NCI-H748 (cell line): Measurements from ENCODE around the gene CRTC1.

Experiments
- DNase-seq: peaks from one replicate; lab custom pipeline; 2025; ENCODE audit not compliant: unreplicated experiment; lab: John Stamatoyannopoulos, UW

CRTC1 gene

DNA sequence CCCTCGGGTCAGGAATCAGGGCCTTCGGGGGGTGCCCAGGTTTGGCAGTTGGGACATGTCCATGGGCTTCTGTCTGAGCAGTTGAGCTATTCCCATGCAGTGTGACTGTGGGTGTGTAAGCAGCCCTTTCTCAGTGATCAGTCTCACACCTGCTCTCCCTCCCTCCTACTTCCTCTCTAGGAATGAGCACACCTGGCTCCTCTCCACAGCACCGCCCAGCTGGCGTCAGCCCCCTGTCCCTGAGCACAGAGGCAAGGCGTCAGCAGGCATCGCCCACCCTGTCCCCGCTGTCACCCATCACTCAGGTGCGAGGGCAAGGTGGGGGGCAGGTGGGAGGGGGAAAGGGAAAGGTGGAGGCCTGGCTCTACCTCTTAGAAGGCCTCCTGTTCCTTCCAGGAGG, 81.7 kb downstream of the CRTC1 start:
- DNase-seq, result peak; percentile 66

DNA sequence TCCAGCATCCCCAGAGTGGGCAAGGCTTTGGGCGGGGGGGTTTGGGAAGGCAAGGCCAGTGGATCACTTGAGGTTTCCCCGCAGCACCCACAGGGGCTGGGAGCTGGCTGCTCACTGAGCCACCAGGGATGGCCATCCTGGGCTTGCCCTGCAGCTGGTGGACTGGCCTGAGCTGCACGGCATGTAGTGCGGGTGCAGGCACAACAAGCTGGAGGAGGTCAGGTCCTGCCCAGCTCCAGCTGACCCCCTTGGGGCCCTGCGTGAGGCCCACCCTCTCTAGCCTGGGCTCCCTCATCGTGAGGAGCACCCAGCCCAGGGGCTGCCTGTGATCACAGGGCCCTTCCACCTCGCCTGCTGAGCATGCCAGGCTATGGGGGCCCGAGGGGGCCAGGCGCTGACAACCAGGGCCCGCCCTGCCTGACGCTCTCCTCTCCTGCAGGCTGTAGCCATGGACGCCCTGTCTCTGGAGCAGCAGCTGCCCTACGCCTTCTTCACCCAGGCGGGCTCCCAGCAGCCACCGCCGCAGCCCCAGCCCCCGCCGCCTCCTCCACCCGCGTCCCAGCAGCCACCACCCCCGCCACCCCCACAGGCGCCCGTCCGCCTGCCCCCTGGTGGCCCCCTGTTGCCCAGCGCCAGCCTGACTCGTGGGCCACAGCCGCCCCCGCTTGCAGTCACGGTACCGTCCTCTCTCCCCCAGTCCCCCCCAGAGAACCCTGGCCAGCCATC, 84.7 kb downstream of the CRTC1 start:
- no peak for DNase-seq

DNA sequence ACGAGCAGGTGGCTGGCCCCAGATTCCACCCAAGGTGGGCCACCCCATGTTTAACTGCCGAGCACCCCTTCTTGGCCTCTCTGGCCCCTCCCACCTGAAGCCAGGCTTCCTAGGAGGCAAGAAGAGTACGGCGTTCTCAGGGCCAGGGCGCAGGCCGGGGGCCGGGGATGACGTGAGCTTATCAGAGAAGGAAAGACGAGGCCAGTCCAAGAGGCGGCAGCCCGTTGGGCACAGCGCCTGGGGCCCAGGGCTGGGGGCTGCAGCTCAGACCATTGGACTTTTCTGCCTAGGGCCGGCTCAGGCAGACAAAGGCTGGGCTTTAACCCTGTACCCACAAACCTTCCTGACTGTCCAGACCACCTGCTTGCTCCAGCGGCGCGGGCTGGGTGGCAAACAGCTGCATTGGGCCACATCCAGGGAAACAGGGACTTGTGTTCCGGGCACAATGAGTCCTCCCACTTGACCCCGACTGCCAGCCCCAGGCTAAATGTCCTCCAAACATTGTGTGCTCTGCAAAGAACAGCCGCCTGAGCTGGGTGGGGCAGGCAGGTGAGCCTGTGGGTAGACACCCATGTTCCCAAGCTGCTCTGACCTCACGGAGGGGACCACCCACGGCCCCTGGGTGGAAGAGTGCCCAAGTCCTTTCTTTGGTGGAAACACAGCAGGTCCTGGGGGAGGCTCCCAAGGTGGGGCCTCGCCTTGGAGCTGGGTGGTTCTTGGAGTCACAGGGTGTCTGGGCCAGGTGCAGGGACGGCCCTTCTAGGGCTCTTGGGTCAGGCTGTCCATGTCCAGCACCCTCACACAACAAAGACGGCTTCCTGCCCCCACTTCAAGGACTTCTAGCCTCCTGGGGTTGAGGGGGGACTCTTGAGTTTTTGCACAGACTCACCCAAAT, 85.8 kb downstream of the CRTC1 start:
- DNase-seq, result peak; percentile 41

- no peak for DNase-seq
Observed at GRCh38 chr19:18769989-18770528, 86.6 kb downstream of the CRTC1 start.

- DNase-seq, result no peak
Observed at GRCh38 chr19:18770663-18771327, 87.3 kb downstream of the CRTC1 start.

GRCh38 chr19:18771328-18772242, 88.1 kb downstream of the CRTC1 start:
- DNase-seq, result peak; percentile 4

DNA sequence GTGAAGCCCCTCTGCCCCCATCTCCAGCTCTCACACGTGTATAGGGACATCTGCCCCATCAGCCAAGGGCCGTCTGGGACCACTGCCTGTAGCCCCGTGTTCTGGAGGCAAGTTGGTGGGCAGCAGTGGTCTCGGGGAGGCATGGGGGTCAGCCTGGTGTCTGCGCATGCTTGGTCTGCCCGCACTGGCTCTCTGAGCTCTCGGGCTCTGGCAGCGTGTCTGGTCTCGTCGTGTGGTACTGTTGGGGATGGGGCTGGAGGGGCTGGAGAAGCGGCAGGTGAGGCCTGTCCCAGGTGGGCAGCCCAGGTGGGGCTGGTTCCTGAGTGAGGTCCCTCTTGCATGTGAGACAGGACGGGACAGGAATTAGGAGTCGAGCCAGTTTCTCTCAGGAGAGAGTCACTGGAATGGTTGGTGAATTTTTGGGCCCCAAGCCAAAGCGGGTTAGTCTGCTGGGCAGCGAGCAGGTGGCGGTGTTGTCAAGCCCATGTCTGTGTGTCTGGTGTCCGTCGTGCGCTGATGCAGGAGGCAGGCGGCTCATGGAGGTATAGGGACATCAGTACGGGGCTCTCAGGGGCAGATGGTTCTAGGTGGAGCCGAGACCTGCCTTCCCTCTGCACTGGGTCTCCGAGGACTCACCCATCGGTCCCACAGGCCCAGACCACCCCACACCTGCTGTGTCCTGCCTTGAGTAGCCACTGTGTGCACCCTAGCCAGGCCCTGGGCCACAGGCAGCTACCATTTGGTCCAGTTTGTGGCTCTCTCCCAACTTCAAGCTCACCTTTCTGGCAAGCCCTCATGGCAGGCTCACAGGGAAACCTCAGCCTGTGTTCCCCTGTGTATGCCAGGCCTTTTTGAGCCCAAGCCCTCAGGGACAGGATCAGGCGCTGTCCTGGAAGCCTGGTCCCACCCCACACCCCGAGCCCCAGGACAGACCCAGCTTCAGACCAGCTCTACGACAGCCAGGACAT, 89.4 kb downstream of the CRTC1 start:
- DNase-seq, result no peak

- no peak for DNase-seq
Observed at GRCh38 chr19:18773682-18774081, 90.2 kb downstream of the CRTC1 start.

DNA sequence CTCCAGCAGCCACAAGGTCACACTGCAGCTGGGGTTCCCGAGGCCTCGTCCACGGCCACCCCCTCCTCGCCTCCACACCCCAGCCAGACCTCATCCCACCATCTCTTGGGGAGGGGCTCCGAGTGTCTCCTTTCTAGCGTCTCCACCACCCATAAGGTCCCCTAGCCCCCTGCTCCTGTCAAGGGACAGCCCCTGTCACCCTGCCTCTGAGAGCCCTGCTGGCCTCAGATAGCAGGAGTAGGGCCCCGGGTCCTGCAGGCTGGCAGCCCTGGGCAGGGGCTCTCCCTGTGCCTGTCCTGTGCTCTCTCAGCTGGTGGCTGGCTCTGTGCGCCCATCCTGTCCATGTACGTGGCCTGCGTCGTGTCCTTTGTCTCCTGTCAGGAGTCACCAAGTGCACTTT, 90.6 kb downstream of the CRTC1 start:
- DNase-seq, result no peak

- no peak for DNase-seq
Observed at GRCh38 chr19:18774782-18775444, 91.4 kb downstream of the CRTC1 start.

- DNase-seq, result no peak
Observed at GRCh38 chr19:18775586-18776287, 92.3 kb downstream of the CRTC1 start.

DNA sequence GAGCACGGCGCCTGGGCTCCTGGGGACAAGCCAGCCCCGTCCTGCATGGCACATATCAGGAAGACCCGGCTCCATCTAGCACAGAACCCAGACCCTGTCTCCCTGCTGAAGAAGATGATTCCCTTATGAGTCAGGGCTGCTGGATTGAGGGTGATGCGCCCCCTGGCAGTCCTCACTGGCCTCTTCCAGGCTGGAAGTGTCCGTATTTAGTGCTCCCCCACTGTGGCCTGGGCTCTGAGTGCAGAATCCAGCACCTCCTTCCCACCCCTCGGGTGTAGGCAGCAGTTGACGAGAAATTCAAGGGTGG, 92.8 kb downstream of the CRTC1 start:
- no peak for DNase-seq

- DNase-seq, result no peak
Observed at GRCh38 chr19:18776736-18777135, 93.3 kb downstream of the CRTC1 start.

- no peak for DNase-seq
Observed at GRCh38 chr19:18777301-18778075, 94.0 kb downstream of the CRTC1 start.

- no peak for DNase-seq
Observed at GRCh38 chr19:18778076-18778389, 94.6 kb downstream of the CRTC1 start.

DNA sequence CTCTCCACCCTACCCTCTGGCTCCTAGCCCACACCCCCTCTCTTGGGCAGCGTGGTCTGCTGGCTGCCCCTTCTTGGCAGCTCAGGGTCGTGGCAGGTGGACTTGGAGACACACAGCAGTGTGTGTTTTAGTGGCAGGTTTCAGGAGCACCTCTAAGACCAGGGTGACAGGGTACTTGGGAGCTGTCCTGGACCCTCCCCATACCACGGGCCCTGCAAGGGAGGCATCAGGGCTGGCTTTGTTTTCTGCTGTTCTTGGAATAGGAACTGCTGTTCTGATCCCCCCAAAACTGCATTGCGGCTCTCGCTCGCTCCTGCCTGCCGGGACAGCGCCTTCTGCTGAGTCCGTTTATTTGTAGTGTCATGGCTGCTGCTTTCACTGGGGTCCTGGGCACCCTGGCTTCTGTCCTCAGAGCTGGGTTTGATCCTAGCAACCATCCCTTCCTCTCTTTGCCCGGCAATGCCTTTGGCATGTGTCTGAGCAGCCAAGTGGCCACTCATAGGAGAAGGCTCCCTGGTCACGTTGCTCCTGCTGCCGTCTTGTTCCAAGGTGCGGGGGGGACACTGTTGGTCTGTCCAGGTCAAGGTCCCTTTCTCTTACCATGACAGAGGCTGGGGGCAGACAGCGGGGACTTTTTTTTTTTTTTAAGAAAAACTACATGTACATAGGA, 95.5 kb downstream of the CRTC1 start:
- no peak for DNase-seq

DNA sequence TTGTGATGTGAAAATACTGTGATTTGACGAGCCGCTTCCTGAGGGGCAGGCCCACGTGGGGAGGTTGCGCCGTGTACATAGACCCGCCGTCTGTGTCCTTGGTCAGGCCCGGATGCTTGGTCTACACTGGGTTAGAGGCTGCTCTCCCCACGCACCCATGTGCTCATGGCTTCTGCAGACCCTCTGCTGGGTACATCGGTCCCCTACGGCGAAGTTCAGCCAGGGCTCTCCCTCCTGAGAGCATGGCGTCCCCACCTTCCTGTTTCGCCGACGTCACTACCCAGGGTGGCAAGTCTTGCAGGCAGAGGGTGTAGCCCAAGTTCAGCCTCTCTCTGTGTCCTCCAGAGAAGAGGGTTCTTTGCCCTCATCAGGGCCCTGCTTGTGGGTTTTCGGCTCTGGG, 96.6 kb downstream of the CRTC1 start:
- DNase-seq, result no peak
